Transverse colon (tissue), 4 donors: ENCODE results near the gene MYO7A. TPM values are rescaled to one million over a fixed set of nuclear protein-coding genes. Genes with fewer than 3 reads are reported as not detected.
A peak's percentile ranks its signal among the peaks of the same experiment; 100 is the strongest.

Source experiments
- DNase-seq: peaks from one replicate; pipeline ENCODE4 v3.0.0-alpha.2; 2019
- H3K27ac ChIP-seq, 4 donors: fragments of 200-600 bp; sonication (generic); 2 replicates each; pipeline ENCODE4 v1.5.1; 2016 to 2018; ENCODE audit warnings: inconsistent platforms in 4 of 4
- H3K27me3 ChIP-seq: fragments of 200-600 bp; sonication (generic); 2 replicates; pipeline ENCODE4 v1.5.1; 2017; ENCODE audit warnings: inconsistent platforms
- H3K36me3 ChIP-seq, 4 donors: fragments of 200-600 bp; sonication (generic); 2 replicates each; pipeline ENCODE4 v1.5.1; 2017 to 2019; ENCODE audit warnings: inconsistent platforms in 4 of 4
- H3K4me1 ChIP-seq, 4 donors: fragments of 200-600 bp; sonication (generic); 2 replicates each; pipeline ENCODE4 v1.5.1; 2017 to 2020; ENCODE audit warnings: inconsistent platforms in 4 of 4
- H3K4me3 ChIP-seq, 4 donors: fragments of 200-600 bp; sonication (generic); 1 replicate in 1 of 4; 2 replicates in 3 of 4; pipeline versions ENCODE4 v1.5.1 to v1.6.1; 2017 to 2019; ENCODE audit warnings: inconsistent platforms in 4 of 4
- H3K9me3 ChIP-seq, 2 donors: fragments of 200-600 bp; sonication (generic); 2 replicates each; pipeline ENCODE4 v1.5.1; 2017 to 2019; ENCODE audit warnings: inconsistent platforms in 2 of 2
- EP300 ChIP-seq: sonication (generic); formaldehyde crosslinking; IDR thresholded peaks from one replicate; pipeline ENCODE4 v1.6.1; 2017; ENCODE audit warnings: antibody characterized with exemption, low read depth
- POLR2A ChIP-seq: fragments of 450-650 bp; IDR thresholded peaks from one replicate; pipeline ENCODE4 v1.6.1; 2016; ENCODE audit warnings: antibody characterized with exemption, mild to moderate bottlenecking, moderate library complexity
- POLR2AphosphoS5 ChIP-seq, 3 donors: sonication (generic); formaldehyde crosslinking; IDR thresholded peaks; one replicate each; pipeline ENCODE4 v1.6.1; 2016; ENCODE audit warnings: antibody characterized with exemption in 3 of 3
- WGBS, 2 donors: methylation state at CpG; one replicate each; pipeline ENCODE4 v1.1.5; 2018; ENCODE audit warnings: low coverage in 1 of 2; 5-methylcytosine and 5-hydroxymethylcytosine counted together
- in situ Hi-C, 4 donors: fragments of 200-750 bp; cut with MboI; loops; one replicate each; pipeline versions ENCODE4 v1.15.0 to v1.15.1; 2017; ENCODE audit warnings: low sequenced_read_pairs in 3 of 4, low pct_ligation_motif_present in 1 of 4, low pct_unique_long_range_greater_than_20kb in 1 of 4
- intact Hi-C: fragments of 100-400 bp; cut with DNase I; formaldehyde crosslinking; loops from one replicate; pipeline ENCODE4 v1.15.1; 2023; ENCODE audit warnings: low total_unique reads
- total RNA-seq, 4 donors: library from RNA; depleted of rRNA; stranded (reverse); fragments of >200 nt; gene quantifications; one replicate each; pipeline ENCODE4 v1.1.0, GENCODE V29; 2016
- TF ChIP-seq, protein P1 (sequence below), 5 experiments: fragments of 200-600 bp in 3 of 5; fragments of 450-650 bp in 2 of 5; sonication (generic) in 3 of 5; IDR thresholded peaks; 1 replicate in 2 of 5; 2 replicates in 3 of 5; pipeline ENCODE4 v1.5.1; 2016 to 2017; ENCODE audit warnings: antibody characterized with exemption in 5 of 5, inconsistent platforms in 3 of 5, mild to moderate bottlenecking in 2 of 5, moderate library complexity in 1 of 5

Gene MYO7A
- total RNA-seq, 4 donors from 2014 or later: 4.6 to 11.2 (median 5.5) TPM

DNA sequence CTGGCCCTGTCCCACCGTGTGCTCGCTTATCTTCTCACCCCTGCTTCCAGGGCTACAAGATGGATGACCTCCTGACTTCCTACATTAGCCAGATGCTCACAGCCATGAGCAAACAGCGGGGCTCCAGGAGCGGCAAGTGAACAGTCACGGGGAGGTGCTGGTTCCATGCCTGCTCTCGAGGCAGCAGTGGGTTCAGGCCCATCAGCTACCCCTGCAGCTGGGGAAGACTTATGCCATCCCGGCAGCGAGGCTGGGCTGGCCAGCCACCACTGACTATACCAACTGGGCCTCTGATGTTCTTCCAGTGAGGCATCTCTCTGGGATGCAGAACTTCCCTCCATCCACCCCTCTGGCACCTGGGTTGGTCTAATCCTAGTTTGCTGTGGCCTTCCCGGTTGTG lies 86.5 kb downstream of the MYO7A start:
- in situ Hi-C loops (no loop called here), intact Hi-C loops (no loop called here)
- H3K27me3 ChIP-seq: no peaks in the 10 kb centered on the region
- no peak for TF ChIP-seq EP300
- no peak for TF ChIP-seq POLR2A
- no peak for TF ChIP-seq POLR2AphosphoS5 (IDR thresholded peaks at IDR 0.05)
- TF ChIP-seq, protein P1, sequence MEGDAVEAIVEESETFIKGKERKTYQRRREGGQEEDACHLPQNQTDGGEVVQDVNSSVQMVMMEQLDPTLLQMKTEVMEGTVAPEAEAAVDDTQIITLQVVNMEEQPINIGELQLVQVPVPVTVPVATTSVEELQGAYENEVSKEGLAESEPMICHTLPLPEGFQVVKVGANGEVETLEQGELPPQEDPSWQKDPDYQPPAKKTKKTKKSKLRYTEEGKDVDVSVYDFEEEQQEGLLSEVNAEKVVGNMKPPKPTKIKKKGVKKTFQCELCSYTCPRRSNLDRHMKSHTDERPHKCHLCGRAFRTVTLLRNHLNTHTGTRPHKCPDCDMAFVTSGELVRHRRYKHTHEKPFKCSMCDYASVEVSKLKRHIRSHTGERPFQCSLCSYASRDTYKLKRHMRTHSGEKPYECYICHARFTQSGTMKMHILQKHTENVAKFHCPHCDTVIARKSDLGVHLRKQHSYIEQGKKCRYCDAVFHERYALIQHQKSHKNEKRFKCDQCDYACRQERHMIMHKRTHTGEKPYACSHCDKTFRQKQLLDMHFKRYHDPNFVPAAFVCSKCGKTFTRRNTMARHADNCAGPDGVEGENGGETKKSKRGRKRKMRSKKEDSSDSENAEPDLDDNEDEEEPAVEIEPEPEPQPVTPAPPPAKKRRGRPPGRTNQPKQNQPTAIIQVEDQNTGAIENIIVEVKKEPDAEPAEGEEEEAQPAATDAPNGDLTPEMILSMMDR (IDR thresholded peaks at IDR 0.05): no peak
- H3K27ac ChIP-seq: no peak overlapping the region
- no peaks in the 10 kb centered on the region for H3K4me1 ChIP-seq
- no peaks in the 10 kb centered on the region for H3K9me3 ChIP-seq
- no peak overlapping the region for H3K4me3 ChIP-seq
- H3K36me3 ChIP-seq: no peaks in the 10 kb centered on the region
- WGBS, 2 donors: 93% methylated on average over 9 of the region's 9 CpGs; no CpG with 5 or more reads in 1 of the 2 donors
- no peak for DNase-seq

DNA sequence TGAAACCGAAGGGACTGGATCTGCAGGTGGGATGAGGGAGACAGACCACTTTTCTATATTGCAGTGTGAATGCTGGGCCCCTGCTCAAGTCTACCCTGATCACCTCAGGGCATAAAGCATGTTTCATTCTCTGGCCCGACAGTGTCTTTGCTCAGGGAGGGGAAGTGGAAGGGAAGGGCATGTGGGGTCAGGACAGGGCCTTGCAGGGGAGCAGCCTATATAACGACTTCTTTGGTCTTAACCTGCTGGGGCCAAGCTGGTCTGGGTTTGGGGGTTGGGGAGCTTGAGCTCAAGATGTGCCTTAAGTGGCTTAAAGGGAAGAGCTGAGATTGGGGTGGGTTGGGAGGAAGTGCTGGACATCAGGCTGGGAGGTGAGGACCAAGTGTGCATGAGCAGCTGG lies 87.1 kb downstream of the MYO7A start:
- Histone ChIP-seq H3K9me3 (no peaks in the 10 kb centered on the region), H3K27ac (no peak overlapping the region), H3K36me3 (no peaks in the 10 kb centered on the region), H3K27me3 (no peaks in the 10 kb centered on the region), H3K4me1 (no peaks in the 10 kb centered on the region), H3K4me3 (no peak overlapping the region)
- intact Hi-C loops (no loop called here), in situ Hi-C loops (no loop called here)
- no peak for DNase-seq
- TF ChIP-seq POLR2A: no peak
- TF ChIP-seq, protein P1 (IDR thresholded peaks at IDR 0.05): no peak
- no peak for TF ChIP-seq EP300
- no peak for TF ChIP-seq POLR2AphosphoS5 (IDR thresholded peaks at IDR 0.05)
- WGBS, 2 donors: 83% methylated on average over 3 of the region's 3 CpGs; no CpG with 5 or more reads in 1 of the 2 donors

DNA sequence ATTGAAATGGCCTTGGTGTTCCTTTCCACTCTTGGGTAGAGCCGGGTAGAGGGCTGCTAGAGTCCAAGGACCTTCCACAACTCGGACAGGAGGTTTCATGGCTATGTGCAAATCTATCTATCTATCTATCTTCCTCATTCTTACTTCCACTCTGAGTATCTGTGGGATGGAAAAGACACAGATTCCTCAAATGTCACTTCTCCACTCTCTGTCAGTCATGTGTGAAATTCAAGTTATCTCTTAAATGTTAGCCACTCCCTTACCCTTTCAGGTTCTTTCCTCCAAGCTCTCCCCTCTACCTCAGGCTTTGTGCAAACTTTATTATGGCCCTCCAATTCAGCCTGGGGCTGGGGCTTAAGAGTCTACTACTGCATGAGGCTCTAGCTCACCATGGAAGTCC lies 89.1 kb downstream of the MYO7A start:
- in situ Hi-C loops: no loop called here
- WGBS, 2 donors: 81% methylated on average over 2 of the region's 2 CpGs; no CpG with 5 or more reads in 1 of the 2 donors
- no peaks in the 10 kb centered on the region for H3K36me3 ChIP-seq
- TF ChIP-seq EP300: no peak
- TF ChIP-seq, protein P1 (IDR thresholded peaks at IDR 0.05): no peak
- no peak for TF ChIP-seq POLR2A
- TF ChIP-seq POLR2AphosphoS5 (IDR thresholded peaks at IDR 0.05): no peak
- no peak for DNase-seq
- H3K4me3 ChIP-seq: no peak overlapping the region
- no peaks in the 10 kb centered on the region for H3K9me3 ChIP-seq
- intact Hi-C loops: no loop called here
- H3K4me1 ChIP-seq: no peaks in the 10 kb centered on the region
- no peaks in the 10 kb centered on the region for H3K27me3 ChIP-seq
- H3K27ac ChIP-seq: no peak overlapping the region

DNA sequence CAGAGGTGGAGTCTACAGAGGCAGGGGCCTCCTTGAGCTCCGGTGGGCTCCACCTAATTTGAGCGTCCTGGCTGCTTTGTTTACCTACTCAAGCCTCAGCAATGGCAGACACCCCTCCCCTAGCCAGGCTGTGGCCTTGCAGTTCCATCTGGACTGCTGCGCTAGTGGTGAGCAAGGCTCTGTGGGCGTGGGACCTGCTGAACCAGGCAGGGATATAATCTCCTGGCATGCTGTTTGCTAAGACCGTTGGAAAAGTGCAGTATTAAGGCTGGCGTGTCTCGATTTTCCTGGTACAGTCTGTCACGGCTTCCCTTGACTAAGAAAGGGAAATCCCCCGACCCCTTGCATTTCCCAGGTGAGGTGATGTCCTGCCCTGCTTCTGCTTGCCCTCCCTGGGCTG lies 95.8 kb downstream of the MYO7A start:
- H3K4me1 ChIP-seq: no peaks in the 10 kb centered on the region
- in situ Hi-C loops (no loop called here), intact Hi-C loops (no loop called here)
- WGBS, 2 donors: 41% methylated on average over 9 of the region's 9 CpGs; no CpG with 5 or more reads in 1 of the 2 donors
- peaks cover 0 to 3% of the 10 kb centered on the region in 2 donors for H3K9me3 ChIP-seq
- no peaks in the 10 kb centered on the region for H3K27me3 ChIP-seq
- H3K36me3 ChIP-seq: no peaks in the 10 kb centered on the region
- peak; percentile 60 for DNase-seq
- TF ChIP-seq POLR2A (no peak), POLR2AphosphoS5 (IDR thresholded peaks at IDR 0.05) (peak in 1 of 3 donors; percentile 9)
- H3K27ac ChIP-seq: no peak overlapping the region
- no peak overlapping the region for H3K4me3 ChIP-seq
